ENCODE results near the gene NUP43. TPM values are rescaled to one million over a fixed set of nuclear protein-coding genes. Genes with fewer than 3 reads are reported as not detected.

Gene NUP43
- total RNA-seq, 1 donor from 2014 or later: 38.8 TPM

GRCh38 chr6:149716181-149716963, 30.0 kb downstream of the NUP43 start:
- peak overlapping the region; percentile 81 for H3K27ac Mint-ChIP-seq
- H3K4me1 Mint-ChIP-seq: peaks cover 20% of the 10 kb centered on the region
- H3K9me3 Mint-ChIP-seq: no peaks in the 10 kb centered on the region
- H3K27me3 Mint-ChIP-seq (ENCODE audit: low read depth): no peaks in the 10 kb centered on the region
- TF ChIP-seq, protein P1, sequence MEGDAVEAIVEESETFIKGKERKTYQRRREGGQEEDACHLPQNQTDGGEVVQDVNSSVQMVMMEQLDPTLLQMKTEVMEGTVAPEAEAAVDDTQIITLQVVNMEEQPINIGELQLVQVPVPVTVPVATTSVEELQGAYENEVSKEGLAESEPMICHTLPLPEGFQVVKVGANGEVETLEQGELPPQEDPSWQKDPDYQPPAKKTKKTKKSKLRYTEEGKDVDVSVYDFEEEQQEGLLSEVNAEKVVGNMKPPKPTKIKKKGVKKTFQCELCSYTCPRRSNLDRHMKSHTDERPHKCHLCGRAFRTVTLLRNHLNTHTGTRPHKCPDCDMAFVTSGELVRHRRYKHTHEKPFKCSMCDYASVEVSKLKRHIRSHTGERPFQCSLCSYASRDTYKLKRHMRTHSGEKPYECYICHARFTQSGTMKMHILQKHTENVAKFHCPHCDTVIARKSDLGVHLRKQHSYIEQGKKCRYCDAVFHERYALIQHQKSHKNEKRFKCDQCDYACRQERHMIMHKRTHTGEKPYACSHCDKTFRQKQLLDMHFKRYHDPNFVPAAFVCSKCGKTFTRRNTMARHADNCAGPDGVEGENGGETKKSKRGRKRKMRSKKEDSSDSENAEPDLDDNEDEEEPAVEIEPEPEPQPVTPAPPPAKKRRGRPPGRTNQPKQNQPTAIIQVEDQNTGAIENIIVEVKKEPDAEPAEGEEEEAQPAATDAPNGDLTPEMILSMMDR (IDR thresholded peaks at IDR 0.05; ENCODE audit: unreplicated experiment): no peak
- no peak for DNase-seq (ENCODE audit: low spot score in 2 of 2, unreplicated experiment in 2 of 2)
- peaks cover 5% of the 10 kb centered on the region for H3K36me3 Mint-ChIP-seq
- peak overlapping the region; percentile 88 for H3K4me3 Mint-ChIP-seq

- TF ChIP-seq, protein P1 (IDR thresholded peaks at IDR 0.05; ENCODE audit: unreplicated experiment): no peak
- no peak for DNase-seq (ENCODE audit: low spot score in 2 of 2, unreplicated experiment in 2 of 2)
- Mint-ChIP-seq H3K4me1 (peaks cover 27% of the 10 kb centered on the region), H3K27me3 (ENCODE audit: low read depth) (no peaks in the 10 kb centered on the region), H3K9me3 (no peaks in the 10 kb centered on the region), H3K36me3 (peaks cover 7% of the 10 kb centered on the region), H3K4me3 (no peak overlapping the region), H3K27ac (no peak overlapping the region)
Observed at GRCh38 chr6:149714442-149714841, 31.9 kb downstream of the NUP43 start.

GRCh38 chr6:149711711-149712110, 34.6 kb downstream of the NUP43 start:
- TF ChIP-seq, protein P1 (IDR thresholded peaks at IDR 0.05; ENCODE audit: unreplicated experiment): no peak
- no peak for DNase-seq (ENCODE audit: low spot score in 2 of 2, unreplicated experiment in 2 of 2)
- H3K4me3 Mint-ChIP-seq: no peak overlapping the region
- peaks cover 7% of the 10 kb centered on the region for H3K36me3 Mint-ChIP-seq
- H3K9me3 Mint-ChIP-seq: no peaks in the 10 kb centered on the region
- no peak overlapping the region for H3K27ac Mint-ChIP-seq
- H3K27me3 Mint-ChIP-seq (ENCODE audit: low read depth): no peaks in the 10 kb centered on the region
- H3K4me1 Mint-ChIP-seq: peaks cover 29% of the 10 kb centered on the region

DNA sequence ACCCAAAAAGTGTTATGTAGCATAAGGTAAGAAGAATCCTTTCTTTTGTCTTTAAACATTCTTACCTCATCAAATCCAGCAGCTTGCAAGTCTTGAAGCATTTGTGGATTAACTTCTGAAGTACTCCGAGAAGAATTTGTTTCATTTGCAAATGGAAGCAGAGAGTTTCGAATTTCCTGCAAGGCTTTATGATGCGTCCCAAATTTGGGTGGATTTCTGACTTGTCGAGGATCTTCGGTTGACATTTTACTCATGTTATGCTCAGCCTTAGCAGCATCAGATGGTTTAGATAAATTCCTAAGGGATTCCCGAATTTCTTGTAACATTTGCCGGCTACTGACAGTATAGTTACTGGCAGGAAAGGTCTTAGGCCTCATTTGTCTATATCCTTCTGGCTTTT, 44.6 kb downstream of the NUP43 start:
- no peak for DNase-seq (ENCODE audit: low spot score in 2 of 2, unreplicated experiment in 2 of 2)
- Mint-ChIP-seq H3K4me3 (no peak overlapping the region), H3K4me1 (peaks cover 11% of the 10 kb centered on the region), H3K9me3 (no peaks in the 10 kb centered on the region), H3K36me3 (peaks cover 3% of the 10 kb centered on the region), H3K27me3 (ENCODE audit: low read depth) (no peaks in the 10 kb centered on the region), H3K27ac (peak overlapping the region; percentile 50)
- TF ChIP-seq, protein P1 (IDR thresholded peaks at IDR 0.05; ENCODE audit: unreplicated experiment): no peak

- no peak overlapping the region for H3K27ac Mint-ChIP-seq
- H3K36me3 Mint-ChIP-seq: peaks cover 3% of the 10 kb centered on the region
- no peak for DNase-seq (ENCODE audit: low spot score in 2 of 2, unreplicated experiment in 2 of 2)
- H3K9me3 Mint-ChIP-seq: no peaks in the 10 kb centered on the region
- peaks cover 8% of the 10 kb centered on the region for H3K4me1 Mint-ChIP-seq
- no peaks in the 10 kb centered on the region for H3K27me3 Mint-ChIP-seq (ENCODE audit: low read depth)
- no peak overlapping the region for H3K4me3 Mint-ChIP-seq
- TF ChIP-seq, protein P1 (IDR thresholded peaks at IDR 0.05; ENCODE audit: unreplicated experiment): no peak
Observed at GRCh38 chr6:149699150-149699549, 47.2 kb downstream of the NUP43 start.

Data from mesothelial cell of epicardium (in vitro differentiated cells).